Stimulated activated CD8-positive, alpha-beta memory T cell treated with anti-CD3 and anti-CD28 coated beads, Interleukin-7, amount 100 ng/mL, for 1 hour (primary cell): ENCODE data around the gene C17orf67.

ENCODE experiments used
- DNase-seq, 2 donors: peaks; one replicate each; pipeline ENCODE4 v3.0.0-alpha.2; 2020; ENCODE audit warnings: low read depth in 2 of 2

C17orf67 gene

GRCh38 chr17:56808503-56808902, 25.2 kb downstream of the C17orf67 start:
- DNase-seq, result no peak

GRCh38 chr17:56807723-56808122, 26.0 kb downstream of the C17orf67 start:
- DNase-seq, result no peak

GRCh38 chr17:56806949-56807348, 26.8 kb downstream of the C17orf67 start:
- DNase-seq, result no peak

GRCh38 chr17:56804454-56804853, 29.3 kb downstream of the C17orf67 start:
- DNase-seq, result no peak

- DNase-seq, result no peak
Measured at GRCh38 chr17:56803071-56803470, 30.6 kb downstream of the C17orf67 start.

- no peak for DNase-seq
Measured at GRCh38 chr17:56801459-56802178, 32.1 kb downstream of the C17orf67 start.

- no peak for DNase-seq
Measured at GRCh38 chr17:56798916-56799315, 34.8 kb downstream of the C17orf67 start.

- no peak for DNase-seq
Measured at GRCh38 chr17:56796536-56796935, 37.2 kb downstream of the C17orf67 start.

GRCh38 chr17:56795221-56795865, 38.4 kb downstream of the C17orf67 start:
- DNase-seq, result no peak

- no peak for DNase-seq
Measured at GRCh38 chr17:56793957-56794356, 39.8 kb downstream of the C17orf67 start.

- DNase-seq, result no peak
Measured at GRCh38 chr17:56793531-56793930, 40.2 kb downstream of the C17orf67 start.

- DNase-seq, result no peak
Measured at GRCh38 chr17:56792267-56792666, 41.5 kb downstream of the C17orf67 start.

- no peak for DNase-seq
Measured at GRCh38 chr17:56786989-56787482, 46.7 kb downstream of the C17orf67 start.

GRCh38 chr17:56785997-56786680, 47.6 kb downstream of the C17orf67 start:
- no peak for DNase-seq

- DNase-seq, result no peak
Measured at GRCh38 chr17:56785405-56785804, 48.3 kb downstream of the C17orf67 start.

GRCh38 chr17:56782338-56782737, 51.4 kb downstream of the C17orf67 start:
- DNase-seq, result no peak

- DNase-seq, result no peak
Measured at GRCh38 chr17:56781906-56782305, 51.8 kb downstream of the C17orf67 start.

GRCh38 chr17:56779898-56780777, 53.6 kb downstream of the C17orf67 start:
- DNase-seq, result peak; percentile 74 to 75

GRCh38 chr17:56779322-56779721, 54.4 kb downstream of the C17orf67 start:
- DNase-seq, result no peak

- no peak for DNase-seq
Measured at GRCh38 chr17:56778898-56779297, 54.8 kb downstream of the C17orf67 start.

GRCh38 chr17:56777859-56778258, 55.9 kb downstream of the C17orf67 start:
- no peak for DNase-seq

GRCh38 chr17:56774650-56775049, 59.1 kb downstream of the C17orf67 start:
- DNase-seq, result no peak
